HEK293 (cell line): ENCODE results near the gene TMEM259.

ENCODE experiments used
- REST ChIP-seq: fragments of 450-650 bp; formaldehyde crosslinking; IDR thresholded peaks from 2 replicates; pipeline ENCODE4 v1.5.1; 2016; ENCODE audit warnings: missing biosample characterization, missing genetic modification characterization
- TRIM28 ChIP-seq: IDR thresholded peaks from 2 replicates; pipeline ENCODE4 v1.6.1; 2011; ENCODE audit warnings: low read length, control low read depth, borderline replicate concordance
- ZBTB7A ChIP-seq: fragments of 450-650 bp; formaldehyde crosslinking; IDR thresholded peaks from 2 replicates; pipeline ENCODE4 v1.5.1; 2016; ENCODE audit warnings: low read depth, missing biosample characterization, missing genetic modification characterization
- ZNF24 ChIP-seq: fragments of 450-650 bp; formaldehyde crosslinking; IDR thresholded peaks from 2 replicates; pipeline ENCODE4 v1.5.1; 2016; ENCODE audit warnings: missing biosample characterization, missing genetic modification characterization
- ZNF292 ChIP-seq: fragments of 450-650 bp; formaldehyde crosslinking; IDR thresholded peaks from 2 replicates; pipeline ENCODE4 v1.5.1; 2016; ENCODE audit warnings: low read depth, missing biosample characterization, missing genetic modification characterization, borderline replicate concordance
- ZNF558 ChIP-seq: fragments of 450-650 bp; formaldehyde crosslinking; IDR thresholded peaks from 2 replicates; pipeline ENCODE4 v1.5.1; 2016; ENCODE audit warnings: missing biosample characterization, missing genetic modification characterization
- ZNF580 ChIP-seq: fragments of 450-650 bp; formaldehyde crosslinking; IDR thresholded peaks from 2 replicates; pipeline ENCODE4 v1.5.1; 2016; ENCODE audit warnings: missing biosample characterization, missing genetic modification characterization
- ZNF629 ChIP-seq: fragments of 450-650 bp; formaldehyde crosslinking; IDR thresholded peaks from 2 replicates; pipeline ENCODE4 v1.5.1; 2017; ENCODE audit warnings: missing biosample characterization, missing genetic modification characterization
- TF ChIP-seq, protein P1 (sequence below): fragments of 450-650 bp; formaldehyde crosslinking; IDR thresholded peaks from 2 replicates; pipeline ENCODE4 v1.5.1; 2016; ENCODE audit warnings: missing biosample characterization, missing genetic modification characterization
- TF ChIP-seq, protein P2 (sequence below): fragments of 450-650 bp; formaldehyde crosslinking; IDR thresholded peaks from 2 replicates; pipeline ENCODE4 v1.5.1; 2016; ENCODE audit warnings: missing biosample characterization, missing genetic modification characterization, low read depth

DNA sequence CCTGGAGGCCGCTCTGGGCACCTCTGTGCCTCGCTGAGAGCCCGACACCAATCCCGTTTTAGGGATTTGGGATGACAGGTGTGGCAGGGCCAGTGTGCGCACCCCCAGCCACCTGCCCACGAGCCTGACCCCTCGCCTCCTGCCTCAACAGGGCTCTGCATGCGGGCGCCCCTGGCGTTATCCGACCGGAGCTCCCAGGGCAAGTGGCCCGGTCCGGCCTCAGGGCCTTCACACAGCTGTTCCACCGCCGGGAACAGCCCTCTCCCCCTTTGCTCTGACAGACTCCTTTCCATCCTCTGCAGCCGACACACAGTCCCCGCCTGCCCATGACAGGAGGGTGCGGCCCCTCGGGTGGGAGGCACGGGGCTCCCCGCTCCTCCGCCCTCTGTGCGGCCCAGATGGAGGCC lies 43.9 kb downstream of the TMEM259 start:
- TF ChIP-seq ZNF292 (tag by site-specific recombination) (no peak), ZNF629 (no peak), REST (no peak), ZNF24 (tag by site-specific recombination) (no peak), ZNF558 (tag by site-specific recombination) (no peak), ZBTB7A (tag by site-specific recombination) (no peak), ZNF580 (tag by site-specific recombination) (no peak), TRIM28 (no peak)
- TF ChIP-seq, protein P1, sequence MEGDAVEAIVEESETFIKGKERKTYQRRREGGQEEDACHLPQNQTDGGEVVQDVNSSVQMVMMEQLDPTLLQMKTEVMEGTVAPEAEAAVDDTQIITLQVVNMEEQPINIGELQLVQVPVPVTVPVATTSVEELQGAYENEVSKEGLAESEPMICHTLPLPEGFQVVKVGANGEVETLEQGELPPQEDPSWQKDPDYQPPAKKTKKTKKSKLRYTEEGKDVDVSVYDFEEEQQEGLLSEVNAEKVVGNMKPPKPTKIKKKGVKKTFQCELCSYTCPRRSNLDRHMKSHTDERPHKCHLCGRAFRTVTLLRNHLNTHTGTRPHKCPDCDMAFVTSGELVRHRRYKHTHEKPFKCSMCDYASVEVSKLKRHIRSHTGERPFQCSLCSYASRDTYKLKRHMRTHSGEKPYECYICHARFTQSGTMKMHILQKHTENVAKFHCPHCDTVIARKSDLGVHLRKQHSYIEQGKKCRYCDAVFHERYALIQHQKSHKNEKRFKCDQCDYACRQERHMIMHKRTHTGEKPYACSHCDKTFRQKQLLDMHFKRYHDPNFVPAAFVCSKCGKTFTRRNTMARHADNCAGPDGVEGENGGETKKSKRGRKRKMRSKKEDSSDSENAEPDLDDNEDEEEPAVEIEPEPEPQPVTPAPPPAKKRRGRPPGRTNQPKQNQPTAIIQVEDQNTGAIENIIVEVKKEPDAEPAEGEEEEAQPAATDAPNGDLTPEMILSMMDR (tag by site-specific recombination): no peak
- TF ChIP-seq, protein P2, sequence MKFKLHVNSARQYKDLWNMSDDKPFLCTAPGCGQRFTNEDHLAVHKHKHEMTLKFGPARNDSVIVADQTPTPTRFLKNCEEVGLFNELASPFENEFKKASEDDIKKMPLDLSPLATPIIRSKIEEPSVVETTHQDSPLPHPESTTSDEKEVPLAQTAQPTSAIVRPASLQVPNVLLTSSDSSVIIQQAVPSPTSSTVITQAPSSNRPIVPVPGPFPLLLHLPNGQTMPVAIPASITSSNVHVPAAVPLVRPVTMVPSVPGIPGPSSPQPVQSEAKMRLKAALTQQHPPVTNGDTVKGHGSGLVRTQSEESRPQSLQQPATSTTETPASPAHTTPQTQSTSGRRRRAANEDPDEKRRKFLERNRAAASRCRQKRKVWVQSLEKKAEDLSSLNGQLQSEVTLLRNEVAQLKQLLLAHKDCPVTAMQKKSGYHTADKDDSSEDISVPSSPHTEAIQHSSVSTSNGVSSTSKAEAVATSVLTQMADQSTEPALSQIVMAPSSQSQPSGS (tag by site-specific recombination): no peak
